NCI-H345 treated with DMSO at 0.1 percent for 48 hours (cell line): Measurements from ENCODE around the gene PRDM5.

ENCODE experiments used
- DNase-seq: peaks from one replicate; lab custom pipeline; 2025; ENCODE audit not compliant: unreplicated experiment; lab: John Stamatoyannopoulos, UW

The PRDM5 gene

DNA sequence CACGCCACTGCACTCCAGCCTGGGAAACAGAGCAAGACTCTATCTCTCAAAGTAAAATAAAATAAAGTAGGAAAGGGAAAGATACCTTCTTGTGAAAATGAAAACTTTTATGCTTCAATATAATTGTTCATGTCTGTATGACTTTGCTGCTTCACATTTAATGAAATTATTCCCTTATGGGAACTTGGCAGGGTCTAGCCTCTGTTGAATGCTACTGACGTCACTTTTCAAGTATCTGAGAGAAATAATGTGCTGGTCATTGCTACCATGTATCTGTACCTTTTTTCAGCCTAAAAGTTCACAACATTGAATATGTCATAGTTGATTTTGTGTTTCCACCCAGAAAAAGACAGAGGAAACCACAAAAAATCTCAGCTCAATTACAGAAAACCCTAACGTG, 65.2 kb downstream of the PRDM5 start:
- no peak for DNase-seq

DNA sequence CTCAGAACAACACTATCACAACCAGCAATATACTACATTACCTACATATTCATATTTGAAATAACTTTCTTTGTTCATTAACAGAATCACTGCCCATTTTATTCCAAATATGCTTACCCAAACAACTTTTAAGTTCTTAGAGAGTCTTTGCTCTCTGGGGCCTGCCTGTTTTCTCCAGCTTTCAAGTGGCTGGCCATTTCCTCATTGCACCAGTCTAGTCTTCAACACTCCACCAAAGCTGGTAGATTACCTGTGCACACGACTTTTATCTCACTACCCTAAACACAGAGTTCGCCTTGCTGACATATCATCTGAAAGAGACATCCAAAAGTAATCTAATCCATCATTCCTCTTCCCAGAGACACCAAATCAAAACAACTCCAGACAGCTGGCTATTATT, 66.2 kb downstream of the PRDM5 start:
- no peak for DNase-seq

DNA sequence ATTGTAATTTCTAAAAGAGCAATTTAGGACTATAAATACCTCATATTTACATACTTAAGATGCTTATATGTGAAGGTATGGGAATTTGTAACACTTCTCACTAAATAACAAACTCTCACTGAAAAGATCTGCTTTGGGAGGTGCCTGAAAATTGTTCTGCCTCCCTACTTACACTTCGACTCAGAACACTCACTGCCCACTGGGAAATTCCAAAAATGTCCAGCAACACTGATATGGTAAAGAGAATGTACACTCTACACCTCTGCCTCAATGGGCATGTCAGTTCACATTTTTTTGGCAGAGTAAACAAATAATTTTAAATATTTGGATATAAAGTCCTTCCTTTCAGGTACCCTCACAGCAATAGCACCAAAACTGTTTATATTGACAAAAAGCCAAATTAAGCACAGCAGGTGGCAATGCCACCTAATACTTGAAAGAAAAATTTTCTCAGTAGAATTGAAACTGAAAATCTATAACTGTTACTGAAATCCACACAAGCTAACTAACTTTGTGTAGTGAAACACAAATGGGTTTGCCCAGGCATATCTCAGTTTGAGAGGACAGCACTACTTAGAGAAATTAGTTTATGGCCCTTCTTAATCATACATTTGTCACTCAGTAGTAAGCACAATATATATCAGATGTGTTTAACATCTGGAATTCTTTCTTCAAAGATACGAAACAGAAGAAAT, 67.1 kb downstream of the PRDM5 start:
- DNase-seq: no peak

DNA sequence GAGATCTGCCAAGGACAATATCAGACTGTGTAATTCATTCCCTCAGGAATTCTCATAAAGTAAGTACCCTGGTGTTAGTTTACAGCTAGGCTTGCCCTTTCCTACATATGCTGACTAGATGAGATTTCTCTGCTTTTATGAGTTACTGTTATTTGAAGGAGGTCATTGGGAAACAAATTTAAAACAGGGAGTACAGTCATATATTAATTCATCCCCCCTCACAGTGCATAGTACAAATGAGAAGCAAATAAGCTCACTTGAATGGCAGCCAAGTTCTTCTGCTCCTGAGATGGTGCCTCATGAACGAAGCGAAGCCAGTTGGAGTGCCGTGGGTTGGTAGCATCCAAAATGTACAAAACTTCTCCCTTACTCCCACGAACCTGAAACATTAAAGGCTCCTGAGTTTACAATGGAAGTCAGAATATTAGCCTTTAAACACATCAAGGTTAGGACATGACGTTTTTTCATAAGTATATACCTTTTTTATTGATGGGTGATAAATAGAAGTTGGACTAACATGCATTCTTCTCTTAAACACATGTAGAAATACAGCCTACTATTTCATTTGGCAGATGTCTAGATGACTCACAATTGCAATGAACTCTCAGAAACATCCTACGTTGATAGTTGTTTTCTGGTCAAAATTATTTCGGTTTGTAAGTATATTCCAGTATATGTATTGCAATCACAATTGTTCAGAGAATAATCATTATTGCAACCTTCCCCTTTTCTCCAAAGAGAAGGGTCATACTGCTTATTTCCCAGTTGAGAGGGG, 69.2 kb downstream of the PRDM5 start:
- DNase-seq: no peak

DNA sequence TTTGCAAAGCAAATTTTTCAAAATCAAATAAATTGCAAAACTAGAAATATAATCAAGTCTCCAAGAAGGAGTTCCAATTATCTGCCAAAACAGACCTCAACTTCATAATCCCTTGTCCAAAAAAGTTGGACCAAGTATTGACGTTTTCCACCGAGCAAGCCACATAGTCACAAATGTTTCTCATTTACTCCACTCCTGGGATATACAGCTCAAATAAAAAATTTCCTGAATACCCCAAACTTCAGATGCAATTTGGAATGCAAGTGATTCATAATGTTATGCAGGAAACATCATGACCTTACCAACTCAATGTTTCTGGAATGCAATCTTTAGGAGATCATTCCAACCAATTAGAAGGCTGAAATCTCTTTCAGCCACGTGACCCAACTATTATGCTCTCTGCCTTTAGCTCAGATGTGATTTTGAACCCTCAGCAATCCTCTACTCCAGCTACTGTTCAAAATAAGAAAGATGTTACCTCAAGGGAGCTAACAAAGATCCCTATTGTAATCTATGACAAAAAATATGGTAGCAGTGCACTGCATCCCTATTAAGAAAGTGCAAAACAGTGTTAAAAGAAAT, 72.4 kb downstream of the PRDM5 start:
- no peak for DNase-seq

DNA sequence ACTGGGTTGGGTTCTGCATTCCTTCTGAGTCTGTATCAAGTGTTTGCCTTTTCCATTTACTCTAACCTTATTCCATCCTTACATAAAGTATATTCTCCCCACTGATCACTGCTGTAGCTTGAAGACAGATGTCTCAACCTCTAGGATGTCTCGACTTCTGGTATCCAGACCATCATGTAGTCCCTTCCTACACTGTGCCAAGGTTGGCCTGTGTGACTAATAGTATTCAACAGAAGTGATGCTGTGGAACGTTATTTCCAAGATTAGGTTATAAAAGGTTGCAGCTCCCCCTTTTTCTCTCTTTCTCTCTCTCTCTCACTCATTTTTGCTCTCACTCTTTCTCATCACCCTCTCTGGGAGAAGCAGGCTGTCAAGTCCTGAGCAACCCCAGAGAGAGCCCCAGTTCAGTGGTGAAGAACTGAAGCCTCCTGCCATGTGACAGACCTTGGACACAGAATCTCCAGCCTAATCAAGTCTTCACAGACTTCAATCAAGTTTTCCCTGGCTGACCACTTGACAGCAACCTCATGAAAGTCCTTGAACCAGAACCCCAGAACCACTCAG, 75.4 kb downstream of the PRDM5 start:
- no peak for DNase-seq

DNA sequence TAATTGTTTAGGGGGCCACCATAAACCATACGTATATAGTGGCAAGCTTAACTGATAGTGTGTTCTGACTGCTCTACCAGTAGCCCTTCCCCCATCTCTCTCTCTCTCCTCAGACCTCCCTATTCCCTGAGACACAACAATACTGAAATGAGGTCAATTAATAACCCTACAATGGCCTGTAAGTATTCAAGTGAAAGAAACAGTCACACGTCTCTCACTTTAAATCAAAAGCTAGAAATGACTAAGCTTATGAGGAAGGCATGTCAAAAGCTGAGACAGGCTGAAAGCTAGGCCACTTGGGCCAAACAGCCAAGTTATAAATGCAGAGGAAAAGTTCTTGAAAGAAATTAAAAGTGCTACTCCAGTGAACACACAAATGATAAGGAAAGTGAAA, 78.0 kb downstream of the PRDM5 start:
- no peak for DNase-seq

DNA sequence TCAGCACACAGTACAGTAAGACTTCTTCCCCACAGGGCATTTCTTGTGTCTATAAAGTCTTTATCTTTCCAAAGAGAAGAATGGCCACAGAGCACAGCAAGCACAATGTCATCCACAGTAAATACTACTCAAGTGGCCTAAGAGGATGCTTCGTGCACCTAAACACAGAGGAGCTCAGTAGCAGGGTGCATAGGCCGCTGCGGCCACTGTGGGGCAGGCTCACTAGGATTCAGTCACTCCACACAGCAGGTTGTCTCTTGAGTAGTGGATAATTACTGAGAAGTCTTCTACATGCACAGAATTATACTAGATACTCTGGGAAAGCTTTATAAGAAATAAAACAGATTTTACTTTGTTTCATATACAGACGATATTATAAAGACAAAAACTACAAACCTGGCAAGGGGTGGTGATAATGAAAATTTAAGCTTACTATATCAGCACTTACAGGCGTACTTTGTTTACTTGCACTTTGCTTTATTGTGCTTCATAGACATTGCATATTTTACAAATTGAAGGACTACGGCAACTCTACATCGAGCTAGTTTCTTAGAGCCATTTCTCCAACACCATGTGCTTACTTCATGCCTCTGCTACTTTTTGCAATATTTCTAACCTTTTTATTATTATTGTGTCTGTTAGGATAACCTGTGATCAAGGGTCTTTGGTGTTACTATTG, 78.5 kb downstream of the PRDM5 start:
- no peak for DNase-seq

DNA sequence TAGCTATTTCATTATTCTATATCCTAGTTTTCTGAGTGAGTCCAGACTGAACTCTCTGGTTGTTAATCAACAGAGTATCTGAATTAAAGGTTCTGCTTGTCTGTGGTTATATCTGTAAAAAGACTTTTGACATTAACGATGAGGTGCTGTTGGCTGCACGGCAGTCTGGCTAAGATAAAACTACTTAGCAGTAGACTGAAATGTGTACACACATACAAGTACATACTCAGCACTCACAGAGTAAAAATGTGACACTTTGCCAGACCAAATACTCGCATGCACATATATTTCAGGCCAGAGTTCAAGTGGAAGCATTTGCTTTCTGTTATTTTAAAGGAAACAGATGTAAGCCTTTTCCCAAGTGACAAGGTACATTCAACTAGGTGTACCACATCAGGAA, 80.5 kb downstream of the PRDM5 start:
- DNase-seq: no peak

DNA sequence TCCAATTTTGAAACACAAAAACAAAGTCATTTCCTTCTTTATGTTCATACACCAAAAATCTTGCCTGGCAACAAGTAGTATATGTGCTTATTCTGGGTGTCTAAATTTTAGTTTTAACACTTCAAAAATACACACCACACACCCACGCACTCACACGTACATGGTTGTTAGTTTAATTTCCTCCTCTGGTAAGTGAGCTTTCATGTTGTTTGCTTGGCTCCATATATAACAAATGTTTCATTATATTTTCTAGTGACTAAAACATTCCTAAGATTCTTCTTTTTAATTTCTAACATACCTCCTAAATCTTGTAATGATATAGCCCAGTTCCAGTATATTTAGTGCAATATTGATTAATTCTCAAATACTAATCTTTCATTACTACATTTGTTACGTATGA, 80.9 kb downstream of the PRDM5 start:
- DNase-seq: no peak

DNA sequence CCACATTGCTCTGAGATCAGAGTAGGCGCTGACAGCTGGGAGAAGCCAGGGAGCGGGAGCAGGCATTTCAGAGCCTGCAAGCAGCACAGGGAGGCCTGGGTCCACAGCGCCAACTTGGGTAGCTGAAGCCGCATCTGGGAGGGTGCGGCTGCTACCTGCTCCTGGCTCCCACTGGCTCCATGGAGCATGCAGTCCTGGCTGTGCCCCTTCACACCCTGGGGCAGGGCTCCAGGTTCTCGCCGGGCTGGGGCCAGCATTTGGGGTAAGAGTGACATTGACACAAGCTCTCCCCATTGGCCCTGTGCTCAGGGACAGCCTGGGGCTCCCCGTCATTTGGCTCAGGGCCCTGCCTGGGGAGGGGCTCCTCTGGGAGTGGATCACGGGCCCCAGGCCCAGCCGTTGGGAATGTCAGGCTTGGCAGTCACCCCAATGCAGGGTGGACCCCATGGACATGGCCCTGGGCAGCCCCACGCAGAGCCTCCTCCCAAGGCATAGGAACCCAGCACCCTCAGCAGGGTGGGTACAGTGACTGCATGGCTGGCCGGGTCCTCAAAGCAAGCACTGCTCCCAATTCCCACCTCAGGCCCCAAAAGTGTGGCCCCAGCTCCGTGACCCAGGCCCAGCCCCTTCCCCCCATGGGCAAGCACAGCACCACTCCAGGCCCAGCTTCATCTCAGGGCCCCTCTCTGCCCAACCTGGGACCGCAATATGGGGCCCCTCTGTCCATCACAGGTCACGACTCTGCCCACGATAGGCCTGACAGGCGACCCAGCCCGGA, 82.4 kb downstream of the PRDM5 start:
- DNase-seq: no peak

DNA sequence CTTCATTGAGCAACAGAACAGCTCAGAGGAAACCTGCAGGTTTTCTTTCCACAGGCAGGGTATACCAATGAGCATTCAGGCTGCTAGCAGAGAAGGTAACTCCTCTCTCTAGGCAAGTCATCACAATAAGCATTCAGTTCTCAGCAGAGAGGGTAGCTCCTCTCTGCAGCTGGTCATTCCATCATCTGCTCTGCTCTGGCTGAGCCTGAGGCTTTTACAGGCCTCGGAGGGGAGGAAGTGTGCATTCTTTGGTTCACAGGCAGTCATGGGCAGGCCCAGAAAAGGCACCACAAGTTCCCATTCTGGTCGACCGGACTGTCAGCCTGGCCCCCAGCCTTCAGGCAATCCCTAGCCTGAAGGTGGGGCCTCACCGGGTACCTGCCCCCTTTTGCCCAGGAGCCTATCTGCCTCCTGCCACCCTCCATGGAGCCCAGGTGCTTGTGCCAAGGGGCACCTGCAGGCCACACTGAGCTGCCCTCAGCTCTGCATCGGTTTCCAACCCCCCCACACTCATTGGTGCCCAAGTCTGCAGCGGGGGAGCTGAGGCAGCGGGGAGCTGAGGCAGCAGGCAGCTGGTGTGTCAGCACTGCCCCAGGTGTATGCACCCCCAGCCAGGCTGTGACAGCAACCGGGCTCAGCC, 83.1 kb downstream of the PRDM5 start:
- DNase-seq: no peak

DNA sequence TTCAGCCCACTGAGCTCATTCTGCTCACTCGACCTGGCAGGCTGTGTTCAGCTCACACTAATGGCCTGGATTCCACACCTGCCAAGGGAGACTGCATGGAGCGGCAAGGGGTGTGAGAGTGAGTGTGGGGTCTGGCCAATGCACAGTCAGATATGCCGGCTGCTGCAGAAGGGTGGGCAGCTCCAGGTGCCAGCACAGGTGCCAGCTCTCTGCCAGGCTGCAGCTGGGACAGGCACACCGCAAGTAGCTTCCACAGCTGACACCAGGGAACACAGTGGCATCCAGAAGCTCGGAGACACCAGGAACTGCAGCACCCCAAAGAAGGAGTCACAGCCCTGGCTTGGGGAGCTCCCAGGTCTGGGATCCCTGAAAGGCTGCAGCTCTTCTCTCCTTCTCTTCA, 83.7 kb downstream of the PRDM5 start:
- no peak for DNase-seq

DNA sequence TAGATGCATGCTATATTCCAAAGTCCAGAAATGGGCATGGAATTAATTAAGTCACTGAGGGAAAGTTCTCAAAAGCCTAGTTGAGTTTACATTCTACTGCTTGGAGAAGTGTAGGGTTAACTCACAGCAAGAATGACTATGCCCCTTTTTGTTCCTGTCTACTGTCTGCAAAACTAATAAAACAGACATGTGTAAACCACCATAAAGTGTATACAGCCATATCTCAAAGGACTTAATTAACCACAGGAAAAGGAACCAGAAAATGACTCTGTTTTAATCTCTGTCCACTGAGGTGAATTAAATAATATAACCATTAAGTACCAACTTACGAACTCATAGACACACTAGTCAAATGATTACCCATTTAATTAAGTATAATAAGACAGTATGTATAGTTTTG, 84.9 kb downstream of the PRDM5 start:
- DNase-seq: no peak

DNA sequence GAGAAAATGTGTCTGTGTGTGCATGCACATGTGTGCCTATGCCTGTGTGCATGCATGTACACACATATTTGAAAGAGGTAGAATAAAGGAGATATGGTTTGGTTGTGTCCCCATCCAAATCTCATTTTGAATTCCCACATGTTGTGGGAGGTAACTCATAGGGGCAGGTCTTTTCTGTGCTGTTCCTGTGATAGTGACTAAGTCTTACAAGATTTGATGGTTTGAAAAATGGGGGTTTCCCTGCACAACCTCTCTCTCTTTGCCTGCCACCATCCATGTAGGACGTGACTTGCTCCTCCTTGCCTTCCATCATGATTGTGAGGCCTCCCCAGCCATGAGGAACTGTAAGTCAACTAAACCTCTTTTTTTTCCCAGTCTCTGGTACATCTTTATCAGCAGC, 87.2 kb downstream of the PRDM5 start:
- no peak for DNase-seq

DNA sequence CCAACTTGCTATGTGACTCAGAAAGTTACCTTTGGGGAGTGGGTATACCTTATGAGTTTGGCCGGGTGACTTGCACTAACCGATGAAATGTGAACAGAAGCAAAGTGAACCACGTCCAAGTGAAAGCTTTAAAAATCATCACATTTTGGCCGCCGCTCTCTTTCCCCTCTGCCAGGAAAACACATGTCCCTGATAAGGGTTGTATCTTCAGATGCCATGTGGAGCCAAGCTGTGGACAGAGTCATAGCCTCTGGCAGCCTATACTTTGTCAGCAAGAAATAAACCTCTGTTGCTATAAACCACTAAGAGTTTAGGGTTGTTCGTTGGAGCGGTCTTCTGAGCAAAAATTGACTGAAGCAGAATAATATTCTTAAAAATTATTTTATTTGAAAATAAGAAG, 92.3 kb downstream of the PRDM5 start:
- no peak for DNase-seq

DNA sequence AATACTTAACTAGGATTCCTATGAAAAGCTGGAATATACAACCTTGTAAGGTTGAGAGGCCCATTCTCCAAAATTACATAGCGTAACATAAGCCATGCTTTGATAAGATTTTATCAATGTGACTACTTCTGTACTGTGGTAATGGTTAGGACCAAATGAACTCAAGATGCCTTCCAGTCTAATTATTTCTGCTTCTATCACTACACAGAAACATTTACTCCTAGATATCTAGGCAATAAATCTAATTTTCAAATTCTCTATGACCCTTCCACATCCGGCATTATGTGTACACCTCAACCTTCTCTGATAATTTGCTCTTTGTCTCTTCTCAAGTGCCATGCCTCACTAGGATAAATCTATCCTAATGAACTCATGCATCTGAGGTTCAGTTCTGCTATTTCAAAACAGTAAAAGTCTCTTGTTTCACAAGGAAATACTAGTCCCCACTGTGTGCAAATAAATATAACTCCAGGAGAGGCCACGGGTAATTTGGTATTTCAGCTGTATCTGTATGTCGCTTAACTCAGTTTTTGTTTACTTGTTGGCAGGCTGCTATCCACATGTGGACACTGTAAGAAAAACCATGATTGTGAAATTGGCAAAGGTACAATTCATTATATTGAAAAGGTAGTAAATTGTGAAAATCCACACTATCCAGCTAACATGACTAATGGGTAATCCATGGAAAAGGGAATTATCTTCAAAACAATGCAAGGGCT, 93.3 kb downstream of the PRDM5 start:
- peak; percentile 19 for DNase-seq

DNA sequence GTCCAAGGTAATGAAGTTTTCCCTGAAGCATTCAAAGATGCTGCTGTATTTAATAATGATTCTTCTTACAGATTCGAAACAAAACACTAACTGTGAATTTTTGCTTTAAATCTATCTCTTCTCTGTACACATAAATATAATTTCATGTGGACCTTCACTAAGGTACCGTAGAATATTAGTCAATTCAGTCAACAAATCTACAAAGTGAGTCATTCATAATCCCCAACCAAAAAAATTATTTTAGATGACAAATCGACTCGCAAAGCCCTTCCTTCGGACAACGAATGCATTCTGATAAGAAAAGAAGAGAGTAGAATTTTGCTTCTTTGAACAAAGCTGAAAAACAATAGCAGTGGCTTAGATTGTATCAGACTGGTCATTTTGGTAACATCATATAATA, 95.7 kb downstream of the PRDM5 start:
- no peak for DNase-seq

DNA sequence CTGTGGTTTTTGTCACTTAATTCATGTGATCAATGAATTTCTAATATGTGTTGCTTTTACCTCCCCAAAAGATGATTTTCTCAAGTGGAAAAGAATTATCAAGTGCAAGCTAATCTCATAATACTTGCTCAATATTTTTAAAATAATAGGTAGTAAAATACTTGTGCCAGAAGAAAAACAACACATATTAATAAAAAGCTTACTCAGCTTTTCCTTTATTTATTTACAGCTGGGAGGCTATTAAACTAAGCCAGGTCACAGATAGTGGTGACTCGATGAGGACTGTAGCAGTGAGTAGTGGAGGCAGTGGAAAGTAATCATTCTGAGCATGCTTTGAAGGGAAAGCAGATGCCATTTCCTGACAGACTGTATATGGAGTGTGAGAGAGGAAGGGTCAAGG, 96.1 kb downstream of the PRDM5 start:
- DNase-seq: no peak

DNA sequence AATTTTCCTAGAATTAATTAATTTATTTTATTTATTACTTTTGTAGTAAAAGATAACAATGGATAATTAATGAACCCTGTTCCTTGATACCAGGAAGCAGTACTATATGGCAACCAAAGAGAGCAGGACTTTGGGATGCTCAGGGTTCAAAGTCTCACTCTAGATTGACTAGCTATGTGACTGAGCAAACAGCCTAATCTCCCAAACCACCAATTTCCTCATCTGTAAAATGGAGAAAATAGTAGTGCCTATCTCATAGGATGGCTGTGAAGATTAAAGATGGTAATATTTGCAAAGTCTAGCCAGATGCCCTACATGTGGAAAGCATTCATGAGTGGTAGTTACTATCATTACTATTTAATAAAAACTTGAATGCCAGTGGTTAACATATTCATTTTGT, 97.6 kb downstream of the PRDM5 start:
- no peak for DNase-seq
